GM21515 (cell line): ENCODE data around the gene ATF7.
"Not testable (repeated sequence)": the region's sequence is repeated elsewhere in the genome, so short reads cannot be mapped to it uniquely, and the experiment has no call there.

Source experiments
- ATAC-seq: cut with Tn5 transposase; IDR thresholded peaks from one replicate; pipeline ENCODE4 v1.9.1; 2021; ENCODE audit not compliant: unreplicated experiment

Gene ATF7

DNA sequence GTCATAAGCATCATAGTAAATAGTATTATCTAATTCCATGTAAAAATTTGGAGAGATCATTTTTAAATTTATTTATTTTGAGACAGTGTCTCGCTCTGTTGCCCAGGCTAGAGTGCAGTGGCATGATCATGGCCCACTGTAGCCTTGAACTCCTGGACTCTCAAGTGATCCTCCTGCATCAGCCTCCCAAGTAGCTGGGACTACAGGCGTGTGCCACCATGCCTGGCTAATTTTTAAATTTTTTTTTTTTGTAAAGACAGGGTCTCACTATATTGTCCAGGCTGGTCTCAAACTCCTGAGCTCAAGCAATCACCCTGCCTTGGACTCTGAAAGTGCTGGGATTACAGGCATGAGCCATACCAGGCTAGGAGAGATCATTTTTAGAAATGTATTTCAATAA is 27.2 kb downstream of the ATF7 start:
- not testable (repeated sequence) for ATAC-seq

DNA sequence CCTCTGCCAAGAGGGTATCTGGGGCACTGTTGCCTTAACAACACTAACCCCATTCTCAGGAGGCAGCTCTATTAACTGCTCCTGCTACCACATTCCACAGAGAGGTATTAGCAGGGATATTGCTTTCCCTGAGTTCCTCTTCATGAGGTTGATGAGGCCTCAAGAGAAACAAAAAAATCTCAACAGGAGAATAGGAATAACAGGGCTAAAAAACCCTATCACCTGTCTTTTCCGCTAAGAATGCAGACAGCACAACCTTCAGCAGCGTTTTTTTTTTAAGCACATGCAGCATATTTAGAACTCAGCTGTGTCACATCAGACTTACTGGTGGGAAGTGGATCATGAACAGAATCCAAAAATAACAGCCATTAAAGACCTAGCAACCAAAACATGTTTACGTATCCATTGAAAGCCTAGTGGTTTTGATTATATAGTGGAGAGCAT is 29.2 kb downstream of the ATF7 start:
- no peak for ATAC-seq

- no peak for ATAC-seq
Measured at GRCh38 chr12:53594897-53595615, 31.1 kb downstream of the ATF7 start.

GRCh38 chr12:53593707-53594106 is 32.5 kb downstream of the ATF7 start:
- no peak for ATAC-seq

DNA sequence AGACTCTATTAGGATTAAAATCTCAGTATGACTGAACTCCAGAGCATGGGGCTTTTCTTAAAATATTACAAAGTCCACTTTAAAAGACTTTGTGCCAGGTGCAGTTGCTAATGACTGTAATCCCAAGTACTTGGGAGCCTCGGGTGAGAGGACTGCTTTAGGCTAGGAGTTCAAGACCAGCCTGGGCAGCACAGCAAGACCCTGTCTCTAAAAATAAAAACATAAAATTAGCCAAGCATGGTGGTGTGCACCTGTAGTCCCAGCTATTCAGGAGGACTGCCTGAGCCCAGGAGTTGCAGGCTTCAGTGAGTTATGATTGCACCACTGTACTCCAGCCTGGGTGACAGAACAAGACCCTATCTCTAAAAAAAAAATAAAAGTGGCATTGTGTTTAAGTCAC is 33.2 kb downstream of the ATF7 start:
- no peak for ATAC-seq

GRCh38 chr12:53592426-53592825 is 33.8 kb downstream of the ATF7 start:
- ATAC-seq: no peak

DNA sequence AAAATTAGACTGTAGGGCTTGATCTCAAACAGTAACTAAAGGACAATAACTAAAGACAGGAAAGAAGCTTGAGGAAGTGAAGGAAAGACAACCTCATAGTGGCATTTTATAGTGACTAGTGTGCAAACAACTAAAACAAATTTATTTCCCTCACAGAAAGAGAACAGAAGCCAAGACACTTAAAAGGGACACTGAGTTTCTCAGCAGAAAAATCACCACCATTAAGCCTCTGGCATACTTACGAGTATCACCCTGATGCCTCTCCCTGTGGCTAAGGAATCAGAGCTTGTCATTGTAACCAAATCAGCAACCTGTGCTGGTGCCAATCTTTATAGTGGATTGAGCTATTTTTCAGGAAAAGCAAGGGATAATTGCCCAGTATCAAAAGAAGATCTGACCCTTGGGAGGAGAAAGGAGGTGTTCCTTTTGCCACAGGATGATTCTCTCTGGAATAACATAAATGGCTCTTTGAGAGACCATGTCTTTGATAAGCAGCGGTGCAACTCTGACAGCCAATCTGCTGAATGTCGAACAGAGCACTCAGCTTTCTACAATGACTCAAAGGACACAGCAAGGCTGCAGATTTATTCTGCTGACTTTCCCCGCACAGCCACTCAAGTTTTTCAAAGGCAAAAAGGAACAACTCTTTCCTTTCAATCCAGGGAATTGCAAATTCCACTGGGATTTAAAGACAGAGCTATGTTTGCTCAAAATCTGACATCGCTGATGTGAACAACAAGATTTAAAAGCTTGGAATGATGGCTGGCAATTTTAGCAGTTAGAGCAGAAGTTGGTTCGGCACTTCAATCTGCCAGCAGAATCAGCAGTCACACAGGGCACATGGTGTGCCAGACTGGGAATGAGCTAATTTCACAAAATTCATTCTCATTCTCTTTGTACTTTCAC is 34.6 kb downstream of the ATF7 start:
- ATAC-seq: no peak

DNA sequence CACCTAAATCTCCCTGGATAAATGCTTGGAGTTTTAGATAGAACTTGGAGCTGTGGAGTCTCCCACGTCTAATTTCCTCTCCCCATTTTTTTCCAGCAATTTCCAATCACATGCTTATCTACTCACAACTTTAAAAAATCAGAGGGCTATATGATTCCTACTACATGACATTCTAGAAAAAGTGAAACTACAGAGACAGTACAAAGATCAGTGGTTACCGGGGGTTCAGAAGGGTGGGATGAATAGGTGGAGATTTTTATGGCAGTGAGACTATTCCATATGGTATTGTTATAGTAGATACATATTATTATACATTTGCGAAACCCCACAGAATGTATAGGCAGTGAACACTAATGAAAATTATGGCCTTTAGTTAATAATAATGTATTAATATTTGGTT is 35.5 kb downstream of the ATF7 start:
- ATAC-seq: no peak

DNA sequence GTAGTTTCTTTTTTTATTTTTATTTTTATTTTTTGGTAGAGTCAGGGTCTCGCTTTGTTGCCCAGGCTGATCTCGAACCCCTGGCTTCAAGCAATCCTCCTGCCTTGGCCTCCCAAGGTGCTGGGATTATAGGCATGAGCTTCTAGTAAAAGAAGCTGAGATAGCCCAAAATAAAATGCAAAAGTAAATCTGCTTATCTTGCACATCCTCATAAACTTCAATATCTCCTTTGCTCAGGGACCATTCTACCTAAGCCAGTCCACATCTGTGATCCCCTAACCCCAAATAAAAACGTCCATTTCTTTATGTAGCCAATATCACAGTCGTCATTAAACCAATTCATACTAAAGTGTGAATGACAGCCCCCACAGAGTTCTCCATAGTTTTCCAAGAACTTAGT is 36.3 kb downstream of the ATF7 start:
- ATAC-seq: no peak

GRCh38 chr12:53589423-53589822 is 36.8 kb downstream of the ATF7 start:
- ATAC-seq: no peak

DNA sequence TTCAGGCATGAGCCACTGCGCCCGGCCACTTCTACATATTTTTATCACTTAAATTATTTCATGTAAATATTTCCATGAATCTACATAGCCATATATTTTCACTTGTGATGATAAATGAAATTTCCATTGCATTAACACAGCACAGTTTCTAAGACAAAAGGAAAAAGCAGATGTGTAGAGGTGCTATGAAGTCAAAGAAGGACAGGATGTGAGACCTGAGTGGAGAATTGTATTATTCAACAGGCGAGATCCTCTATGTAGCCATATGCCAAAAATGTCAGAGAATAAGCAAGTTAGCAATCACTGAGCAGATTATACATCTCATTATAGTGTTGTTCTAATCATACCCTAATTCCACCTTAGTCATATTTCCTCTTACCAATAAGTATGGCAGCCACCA is 38.1 kb downstream of the ATF7 start:
- no peak for ATAC-seq

GRCh38 chr12:53586745-53587144 is 39.4 kb downstream of the ATF7 start:
- no peak for ATAC-seq

DNA sequence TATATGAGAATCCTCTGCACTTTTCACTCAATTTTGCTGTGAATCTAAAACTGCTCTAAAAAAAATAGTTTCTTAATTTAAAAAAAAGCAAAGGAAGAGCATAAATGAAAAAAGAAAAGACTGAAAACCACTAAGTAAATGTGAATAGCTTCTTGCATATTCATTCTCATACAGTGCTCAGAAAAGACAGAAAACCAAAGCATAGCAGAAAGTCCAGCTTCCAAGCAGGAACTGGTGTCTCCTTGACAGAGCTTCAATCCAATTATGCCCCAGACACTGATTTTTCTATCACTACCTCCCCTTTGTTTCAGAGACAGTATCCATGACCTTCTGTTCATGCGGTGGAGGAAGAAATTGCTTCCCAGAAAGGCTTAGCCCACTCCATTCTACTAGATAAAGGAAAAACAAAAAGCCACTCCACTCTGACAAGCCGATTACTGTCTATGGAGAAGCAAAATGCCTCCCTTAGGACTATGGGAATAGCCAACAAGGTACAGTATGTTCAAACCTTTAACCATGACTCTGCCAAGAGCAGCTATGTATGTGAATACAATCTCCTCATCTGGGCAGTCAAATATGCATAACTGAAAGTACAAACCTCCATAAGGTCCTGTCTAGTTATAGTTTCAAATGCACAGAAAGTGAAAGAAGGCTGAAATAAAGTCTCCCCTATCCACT is 40.6 kb downstream of the ATF7 start:
- ATAC-seq: peak; percentile 74

- ATAC-seq: no peak
Measured at GRCh38 chr12:53579545-53579955, 46.6 kb downstream of the ATF7 start.

DNA sequence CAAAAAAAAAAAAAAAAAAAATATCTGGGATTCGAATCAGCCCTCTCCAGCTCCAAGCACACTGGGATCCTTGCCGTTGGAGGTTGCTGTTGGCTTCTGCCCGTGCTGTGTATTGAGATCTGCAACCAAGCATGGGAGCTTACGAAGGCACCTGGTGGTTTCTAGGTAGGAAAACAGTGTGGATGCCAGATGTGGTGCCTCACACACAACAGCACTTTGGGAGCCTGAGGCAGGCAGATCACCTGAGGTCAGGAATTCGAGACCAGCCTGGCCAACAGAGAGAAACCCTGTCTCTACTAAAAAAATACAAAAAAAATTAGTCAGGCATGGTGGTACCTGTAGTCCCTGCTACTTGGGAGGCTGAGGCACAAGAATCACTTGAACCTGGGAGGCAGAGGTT is 47.4 kb downstream of the ATF7 start:
- no peak for ATAC-seq

DNA sequence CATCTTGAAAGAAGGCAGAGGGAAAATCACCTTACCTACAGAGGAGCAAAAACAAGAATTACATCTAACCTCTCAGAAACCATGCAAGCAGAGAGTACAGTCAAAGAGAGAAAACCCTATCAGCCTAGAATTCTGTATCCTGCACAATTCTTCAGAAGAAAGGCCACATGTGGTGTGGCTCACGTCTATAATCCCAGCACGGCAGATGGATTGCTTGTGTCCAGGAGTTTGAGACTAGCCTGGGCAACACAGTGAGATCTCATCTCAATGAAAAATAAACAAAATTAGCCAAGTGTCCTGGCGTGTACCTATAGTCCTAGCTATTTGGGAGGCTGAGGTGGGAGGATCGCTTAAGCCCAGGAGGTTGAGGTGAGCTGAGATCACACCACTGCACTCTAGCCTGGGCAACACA is 48.2 kb downstream of the ATF7 start:
- no peak for ATAC-seq

- no peak for ATAC-seq
Measured at GRCh38 chr12:53575502-53576249, 50.5 kb downstream of the ATF7 start.

DNA sequence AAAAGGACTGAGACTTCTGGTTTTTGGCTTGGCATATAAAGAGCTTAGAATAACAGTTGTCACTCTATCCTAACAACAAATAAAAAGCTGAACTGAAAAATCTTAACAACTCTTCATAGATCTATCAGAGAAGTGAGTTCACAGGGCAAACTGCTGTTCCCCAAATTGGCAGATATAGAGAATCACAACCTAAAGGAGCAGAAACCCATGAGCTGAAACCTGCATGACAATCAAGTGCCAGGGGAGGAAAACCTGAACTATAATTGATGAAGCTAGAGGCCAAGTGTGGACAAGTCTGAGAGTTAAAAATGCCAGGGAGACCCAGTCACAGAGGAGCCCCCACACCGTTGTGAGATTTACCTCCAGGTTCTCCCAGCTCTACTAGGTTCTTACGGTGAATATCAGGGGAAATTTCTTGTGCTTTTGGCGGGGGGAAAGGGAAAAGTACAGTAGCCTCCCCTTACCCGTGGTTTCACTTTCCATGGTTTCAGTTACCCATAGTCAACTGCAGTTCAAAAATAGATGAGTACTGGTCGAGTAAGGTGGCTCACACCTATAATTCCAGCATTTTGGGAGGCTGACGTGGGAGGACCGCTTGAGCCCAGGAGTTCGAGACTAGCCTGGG is 53.9 kb downstream of the ATF7 start:
- ATAC-seq: no peak

DNA sequence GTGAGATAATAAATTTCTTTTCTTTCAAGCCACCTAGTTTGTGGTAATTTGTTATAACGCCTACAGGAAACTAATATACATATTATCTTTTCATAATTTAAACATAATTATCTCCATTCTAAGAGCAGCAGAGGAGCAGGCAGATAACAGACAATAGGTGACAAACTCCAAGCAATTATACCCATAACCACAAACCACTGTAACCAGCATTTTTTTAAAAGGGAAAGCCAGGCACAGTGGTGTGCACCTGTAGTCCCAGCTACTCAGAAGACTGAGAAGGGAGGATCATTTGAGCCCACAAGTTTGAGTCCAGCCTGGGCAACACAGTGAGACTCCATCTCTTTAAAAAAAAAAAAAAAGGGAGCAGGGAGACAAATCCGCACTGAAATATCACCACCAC is 54.9 kb downstream of the ATF7 start:
- no peak for ATAC-seq

DNA sequence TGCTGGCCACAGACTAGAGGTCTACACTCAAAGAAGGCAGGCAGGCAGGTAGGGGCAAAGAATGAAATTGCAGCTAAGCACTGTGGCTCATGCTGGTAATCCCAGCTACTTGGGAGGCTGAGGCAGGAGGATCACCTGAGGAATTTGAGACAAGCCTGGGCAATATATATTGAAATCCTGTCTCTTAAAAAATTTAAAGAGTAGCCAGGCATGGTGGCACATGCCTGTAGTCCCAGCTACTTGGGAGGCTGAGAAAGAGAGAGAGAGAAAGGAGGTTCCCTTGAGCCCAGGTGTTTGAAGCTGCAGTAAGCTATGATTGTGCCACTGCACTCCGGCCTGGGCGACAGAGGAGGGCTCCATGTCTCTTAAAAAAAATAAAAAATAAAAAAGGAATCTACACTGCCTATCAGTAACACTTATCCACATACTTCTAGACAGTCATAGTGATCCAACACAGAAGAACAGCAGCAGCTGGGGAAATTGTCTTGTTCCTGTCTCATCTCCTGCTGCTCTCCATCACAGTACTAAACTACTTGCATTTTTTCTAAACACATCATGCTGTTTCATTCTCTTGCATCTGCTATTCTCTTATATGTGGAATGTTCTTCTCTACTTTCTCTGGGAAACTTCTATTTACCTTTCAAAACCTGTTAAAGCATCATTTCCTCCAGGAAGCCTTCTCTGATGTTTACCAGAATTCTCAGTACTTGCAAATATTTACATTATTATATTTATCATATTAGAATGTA is 57.2 kb downstream of the ATF7 start:
- ATAC-seq: no peak
